Mucosa of stomach (tissue), 1 donor: ENCODE data around the gene PTPRJ.
"Not testable (repeated sequence)": the region's sequence is repeated elsewhere in the genome, so short reads cannot be mapped to it uniquely, and the experiment has no call there.

Experiments used
- H3K27me3 ChIP-seq: one replicate; pipeline ENCODE4 v1.7.0; 2013; ENCODE audit warnings: mild to moderate bottlenecking, low read length; ENCODE audit not compliant: control insufficient read depth, insufficient read depth
- H3K36me3 ChIP-seq: one replicate; pipeline ENCODE4 v1.7.0; 2013; ENCODE audit warnings: low read length; ENCODE audit not compliant: control insufficient read depth, insufficient read depth
- H3K4me1 ChIP-seq: one replicate; pipeline ENCODE4 v1.7.0; 2013; ENCODE audit warnings: mild to moderate bottlenecking, low read length; ENCODE audit not compliant: control insufficient read depth, insufficient read depth
- H3K4me3 ChIP-seq: one replicate; pipeline ENCODE4 v1.7.0; 2013; ENCODE audit warnings: low read length
- H3K9ac ChIP-seq: one replicate; pipeline ENCODE4 v1.7.0; 2013; ENCODE audit warnings: mild to moderate bottlenecking, low read length, moderate library complexity
- H3K9me3 ChIP-seq: one replicate; pipeline ENCODE4 v1.7.0; 2013; ENCODE audit warnings: mild to moderate bottlenecking, low read length, moderate library complexity; ENCODE audit not compliant: control insufficient read depth
- donor health status: Pancreatic carcinoma.

Gene PTPRJ

DNA sequence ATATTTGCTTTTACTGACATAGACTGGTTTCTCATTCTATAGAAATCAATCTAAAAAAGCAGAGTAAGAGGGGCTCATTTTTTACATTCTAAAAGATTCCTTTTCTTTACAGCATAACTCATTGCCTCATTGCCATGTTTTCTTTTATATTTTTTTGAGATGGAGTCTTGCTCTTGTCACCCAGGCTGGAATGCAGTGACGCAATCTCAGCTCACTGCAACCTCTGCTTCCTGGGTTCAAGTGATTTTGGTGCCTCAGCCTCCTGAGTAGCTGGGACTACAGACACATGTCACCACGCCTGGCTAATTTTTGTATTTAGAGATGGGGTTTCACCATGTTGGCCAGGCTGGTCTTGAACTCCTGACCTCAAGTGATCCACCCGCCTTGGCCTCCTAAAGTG lies 159.5 kb downstream of the PTPRJ start:
- H3K36me3 ChIP-seq, H3K9me3 ChIP-seq, H3K27me3 ChIP-seq, H3K9ac ChIP-seq, H3K4me1 ChIP-seq, H3K4me3 ChIP-seq: not testable (repeated sequence)

DNA sequence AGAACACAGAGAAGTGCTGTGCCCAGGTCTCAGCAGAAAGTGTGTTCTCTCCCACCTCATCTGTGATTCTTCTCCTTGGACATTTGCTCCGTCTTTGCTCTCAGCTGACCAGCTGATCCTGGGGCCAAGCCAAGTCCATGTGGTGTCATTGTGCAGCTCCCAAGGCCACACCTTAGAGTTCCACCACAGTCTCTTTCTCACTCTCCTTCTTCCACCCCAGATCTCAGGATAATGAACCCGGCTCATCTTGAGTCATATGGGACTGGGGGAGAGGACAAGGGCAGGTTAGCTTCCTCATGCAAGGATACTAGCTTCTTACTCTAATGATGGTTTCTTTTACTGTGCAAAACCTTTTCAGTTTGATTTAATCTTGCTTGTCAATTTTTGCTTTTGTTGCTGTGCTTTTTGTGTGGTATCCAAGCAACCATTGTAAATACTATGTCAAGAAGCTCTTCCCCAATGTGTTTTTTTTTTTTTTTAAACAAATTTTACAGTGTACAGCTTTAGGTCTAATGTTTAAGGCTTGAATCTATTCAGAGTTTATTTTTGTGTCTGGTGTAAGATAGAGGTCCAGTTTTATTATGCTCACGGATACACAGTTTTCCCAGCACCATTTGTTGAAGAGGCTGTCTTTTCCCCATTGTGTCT lies 161.2 kb downstream of the PTPRJ start:
- Histone ChIP-seq H3K4me1 (no peaks in the 10 kb centered on the region), H3K9ac (no peak overlapping the region), H3K9me3 (no peaks in the 10 kb centered on the region), H3K36me3 (no peaks in the 10 kb centered on the region), H3K4me3 (no peak overlapping the region), H3K27me3 (no peaks in the 10 kb centered on the region)

- Histone ChIP-seq H3K9ac (no peak overlapping the region), H3K36me3 (no peaks in the 10 kb centered on the region), H3K27me3 (no peaks in the 10 kb centered on the region), H3K4me3 (no peak overlapping the region), H3K9me3 (no peaks in the 10 kb centered on the region), H3K4me1 (no peaks in the 10 kb centered on the region)
Measured at GRCh38 chr11:48142889-48143288, 162.5 kb downstream of the PTPRJ start.

GRCh38 chr11:48148749-48149148 lies 168.4 kb downstream of the PTPRJ start:
- peaks cover 3% of the 10 kb centered on the region for H3K36me3 ChIP-seq
- no peaks in the 10 kb centered on the region for H3K4me1 ChIP-seq
- H3K9me3 ChIP-seq = no peaks in the 10 kb centered on the region
- no peak overlapping the region for H3K4me3 ChIP-seq
- H3K27me3 ChIP-seq = no peaks in the 10 kb centered on the region
- H3K9ac ChIP-seq = no peak overlapping the region

DNA sequence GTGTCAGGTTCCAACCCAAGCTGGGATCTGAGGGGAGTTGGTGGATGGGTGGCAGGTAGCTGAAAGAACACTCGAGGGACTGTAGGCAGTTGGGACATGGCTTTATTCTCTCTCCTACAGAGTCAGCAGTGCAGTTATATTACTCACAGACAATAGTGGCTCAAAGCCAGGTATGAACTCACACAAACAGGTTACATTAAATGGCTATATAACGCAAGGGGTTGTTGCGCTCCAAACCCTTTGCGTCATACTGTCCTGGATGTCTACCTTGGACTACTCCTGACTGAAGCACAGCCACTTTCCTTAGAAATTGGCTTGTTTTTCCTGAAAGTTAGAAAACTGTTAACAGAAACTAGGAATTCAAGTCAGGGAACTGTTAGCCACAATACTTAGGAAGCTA lies 169.9 kb downstream of the PTPRJ start:
- Histone ChIP-seq H3K27me3 (no peaks in the 10 kb centered on the region), H3K9ac (no peak overlapping the region), H3K36me3 (peaks cover 10% of the 10 kb centered on the region), H3K9me3 (no peaks in the 10 kb centered on the region), H3K4me1 (no peaks in the 10 kb centered on the region), H3K4me3 (no peak overlapping the region)

GRCh38 chr11:48154151-48154550 lies 173.8 kb downstream of the PTPRJ start:
- peaks cover 10% of the 10 kb centered on the region for H3K36me3 ChIP-seq

DNA sequence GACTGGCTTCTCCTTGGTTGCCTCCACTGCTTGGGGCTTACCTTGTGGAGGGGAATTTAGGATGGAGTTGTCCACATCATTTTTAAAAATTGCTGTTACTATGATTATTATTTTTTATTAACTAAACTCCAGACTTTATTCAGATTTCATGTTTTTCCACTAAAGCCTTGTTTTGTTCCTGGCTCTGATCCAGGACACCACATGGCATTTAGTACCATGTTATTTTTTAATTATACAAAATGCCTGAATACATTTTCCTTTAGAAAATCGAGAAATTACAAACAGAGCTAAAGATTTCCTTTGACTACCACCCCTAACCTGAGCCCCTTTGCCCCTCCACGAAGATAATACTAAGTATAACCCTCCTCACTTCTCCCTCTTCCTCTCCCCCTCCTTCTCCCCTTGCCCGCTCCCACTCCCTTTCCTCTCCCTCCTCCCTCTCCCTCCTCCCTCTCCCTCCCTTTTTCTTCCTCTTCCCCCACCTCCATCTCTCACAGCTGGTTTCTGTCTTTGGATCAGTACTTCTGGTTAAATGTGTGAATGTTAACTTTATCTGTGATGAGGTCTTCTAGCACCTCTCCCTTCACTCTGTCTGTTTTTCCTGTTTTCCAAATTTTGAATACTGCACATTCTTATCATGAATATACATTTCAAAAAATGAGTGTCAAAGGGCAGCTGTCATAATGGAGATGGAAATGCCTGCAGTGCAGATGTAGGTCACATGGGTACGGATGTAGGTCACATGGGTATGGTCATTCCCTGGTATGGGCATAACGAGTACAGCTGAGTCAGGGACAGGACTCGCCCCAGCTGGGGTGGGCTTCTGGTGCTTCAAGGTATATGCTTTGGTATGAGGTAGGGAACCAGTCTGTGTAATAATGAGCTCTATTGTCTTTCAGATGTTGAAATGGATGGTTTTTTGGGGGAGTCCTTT lies 181.9 kb downstream of the PTPRJ start:
- no peaks in the 10 kb centered on the region for H3K9me3 ChIP-seq

More at GRCh38 chr11:48154151-48154550, 173.8 kb downstream of the PTPRJ start:
- Histone ChIP-seq H3K9ac (no peak overlapping the region), H3K4me3 (no peak overlapping the region), H3K4me1 (no peaks in the 10 kb centered on the region), H3K9me3 (no peaks in the 10 kb centered on the region), H3K27me3 (no peaks in the 10 kb centered on the region)

DNA sequence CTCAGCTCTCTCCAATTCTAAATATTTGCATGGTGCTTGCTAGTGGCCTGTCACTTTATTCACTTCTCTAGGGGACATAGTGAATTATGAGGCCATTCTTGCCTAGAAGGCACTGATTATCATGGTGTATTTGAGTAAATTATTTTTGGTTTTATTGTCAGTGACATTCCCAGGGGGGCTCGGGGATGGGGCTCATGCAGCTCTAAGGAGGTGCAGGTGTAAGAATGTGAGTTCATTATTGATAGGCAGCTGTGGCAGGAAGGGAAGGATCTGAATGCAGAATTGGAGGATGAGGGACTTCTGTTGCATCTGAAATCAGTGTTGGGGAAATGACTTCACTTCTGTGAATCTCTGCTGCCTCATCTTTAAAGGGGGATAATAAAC lies 182.5 kb downstream of the PTPRJ start:
- Histone ChIP-seq H3K4me3 (no peak overlapping the region), H3K36me3 (peaks cover 4% of the 10 kb centered on the region), H3K27me3 (no peaks in the 10 kb centered on the region), H3K9me3 (no peaks in the 10 kb centered on the region), H3K9ac (no peak overlapping the region), H3K4me1 (no peaks in the 10 kb centered on the region)

More for the DNA sequence above, 181.9 kb downstream of the PTPRJ start:
- Histone ChIP-seq H3K36me3 (peaks cover 4% of the 10 kb centered on the region), H3K4me1 (no peaks in the 10 kb centered on the region), H3K4me3 (no peak overlapping the region), H3K27me3 (no peaks in the 10 kb centered on the region), H3K9ac (no peak overlapping the region)

- no peak overlapping the region for H3K4me3 ChIP-seq
- no peaks in the 10 kb centered on the region for H3K27me3 ChIP-seq
- H3K4me1 ChIP-seq = no peaks in the 10 kb centered on the region
- no peak overlapping the region for H3K9ac ChIP-seq
- H3K36me3 ChIP-seq = peaks cover 4% of the 10 kb centered on the region
- no peaks in the 10 kb centered on the region for H3K9me3 ChIP-seq
Measured at GRCh38 chr11:48163360-48164100, 183.2 kb downstream of the PTPRJ start.

GRCh38 chr11:48164836-48165235 lies 184.5 kb downstream of the PTPRJ start:
- peaks cover 3% of the 10 kb centered on the region for H3K4me1 ChIP-seq
- no peak overlapping the region for H3K4me3 ChIP-seq
- H3K27me3 ChIP-seq = no peaks in the 10 kb centered on the region
- H3K9ac ChIP-seq = no peak overlapping the region
- peaks cover 4% of the 10 kb centered on the region for H3K36me3 ChIP-seq
- no peaks in the 10 kb centered on the region for H3K9me3 ChIP-seq

DNA sequence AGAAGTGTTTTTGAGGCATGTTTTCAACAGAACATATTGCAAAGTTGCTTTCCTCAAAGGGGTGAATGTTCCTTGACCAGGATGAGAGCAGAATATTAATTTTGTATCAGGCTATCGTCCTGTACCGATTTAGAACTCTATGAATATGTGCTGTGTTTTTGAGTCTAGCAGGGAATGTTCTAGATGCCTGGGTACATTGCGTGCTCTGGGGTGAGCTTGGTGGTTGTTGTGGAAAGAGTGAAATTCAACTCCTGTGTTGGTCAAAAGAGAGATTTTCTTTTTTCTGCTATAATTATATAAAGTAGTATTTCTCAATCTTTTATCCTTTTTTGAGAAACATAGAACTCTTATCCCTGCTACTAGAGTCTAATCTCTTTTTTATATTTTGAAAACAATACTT lies 185.1 kb downstream of the PTPRJ start:
- Histone ChIP-seq H3K4me3 (no peak overlapping the region), H3K9me3 (no peaks in the 10 kb centered on the region), H3K27me3 (no peaks in the 10 kb centered on the region), H3K4me1 (peaks cover 5% of the 10 kb centered on the region), H3K9ac (no peak overlapping the region), H3K36me3 (peaks cover 4% of the 10 kb centered on the region)

DNA sequence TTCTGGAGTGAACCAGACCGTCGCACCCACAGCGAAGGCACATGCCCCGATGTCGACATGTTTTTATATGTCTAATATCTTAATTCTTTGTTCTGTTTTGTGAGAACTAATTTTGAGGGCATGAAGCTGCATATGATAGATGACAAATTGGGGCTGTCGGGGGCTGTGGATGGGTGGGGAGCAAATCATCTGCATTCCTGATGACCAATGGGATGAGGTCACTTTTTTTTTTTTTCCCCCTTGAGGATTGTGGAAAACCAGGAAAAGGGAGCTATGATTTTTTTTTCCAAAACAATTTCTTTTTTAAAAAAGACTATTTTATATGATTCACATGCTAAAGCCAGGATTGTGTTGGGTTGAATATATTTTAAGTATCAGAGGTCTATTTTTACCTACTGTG lies 187.0 kb downstream of the PTPRJ start:
- Histone ChIP-seq H3K36me3 (peaks cover 4% of the 10 kb centered on the region), H3K4me3 (no peak overlapping the region), H3K27me3 (no peaks in the 10 kb centered on the region), H3K9me3 (no peaks in the 10 kb centered on the region), H3K4me1 (peaks cover 5% of the 10 kb centered on the region), H3K9ac (no peak overlapping the region)
